Measurements from ENCODE around the gene P2RX4.

- TF ChIP-seq EZH2 (IDR thresholded peaks at IDR 0.05; ENCODE audit: borderline replicate concordance, insufficient read depth, low read depth, low read length, poor library complexity, severe bottlenecking) (no peak), CTCF (IDR thresholded peaks at IDR 0.05) (no peak)
Observed at GRCh38 chr12:121184984-121185889, 24.7 kb upstream of the P2RX4 start.

All from B cell (primary cell).